ENCODE measurements around the gene TRAPPC12. TPM values are rescaled to one million over a fixed set of nuclear protein-coding genes. Genes with fewer than 3 reads are reported as not detected.

TRAPPC12 gene
- total RNA-seq, 4 donors from 2014 or later: 36.6 to 57.4 (median 53.1) TPM

- peak; percentile 78 to 84 for ATAC-seq
- peaks cover 0 to 20% of the 10 kb centered on the region in 2 donors for H3K36me3 ChIP-seq
- H3K27me3 ChIP-seq: no peaks in the 10 kb centered on the region
- intact Hi-C loops (cut with DNase I; ENCODE audit: low total_unique reads) (loop anchor here (2.0 to 10.0 kb wide), 3 partner anchors 88 to 626 kb away; partner anchors contain the start of genes EIPR1, RNASEH1 and TRAPPC12), in situ Hi-C loops (cut with MboI; ENCODE audit: low sequenced_read_pairs in 4 of 4) (no loop called here)
- peak overlapping the region; percentile 87 to 99 (median 92) for H3K27ac ChIP-seq
- H3K4me1 ChIP-seq: peaks cover 42 to 65% of the 10 kb centered on the region in 2 donors
- no peaks in the 10 kb centered on the region for H3K9me3 ChIP-seq
- H3K4me3 ChIP-seq: peak overlapping the region in 3 of 4 donors; percentile 10 to 37 (median 26)
- peak; percentile 83 to 94 for DNase-seq
- no peak for TF ChIP-seq CTCF (IDR thresholded peaks at IDR 0.05 in 4 of 5, conservative IDR thresholded peaks at IDR 0.05 in 1 of 5)
- peak; percentile 58 to 79 for TF ChIP-seq POLR2A (IDR thresholded peaks at IDR 0.05)
Observed at GRCh38 chr2:3470856-3471737, 91.6 kb downstream of the TRAPPC12 start.

DNA sequence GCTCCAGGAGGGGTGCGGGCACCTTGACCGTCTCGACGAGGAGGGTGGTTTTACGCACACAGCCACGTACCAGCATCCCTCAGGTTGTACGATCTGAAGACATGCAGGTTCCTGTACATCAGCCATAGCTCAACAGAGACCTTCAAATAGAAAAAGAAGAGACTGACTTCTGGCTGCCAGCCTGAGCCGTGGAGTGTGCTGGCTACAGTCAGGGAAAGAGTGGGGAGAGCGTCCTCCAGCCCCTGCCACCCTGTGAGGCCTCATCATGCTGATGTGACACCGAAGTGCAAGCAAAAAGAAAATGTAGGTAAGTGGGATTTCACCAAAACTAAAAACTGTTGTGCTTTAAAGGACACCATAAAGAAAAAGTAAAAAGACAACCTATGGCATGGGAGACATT lies 92.8 kb downstream of the TRAPPC12 start:
- in situ Hi-C loops (cut with MboI; ENCODE audit: low sequenced_read_pairs in 4 of 4): no loop called here
- peaks cover 0 to 15% of the 10 kb centered on the region in 2 donors for H3K36me3 ChIP-seq

GRCh38 chr2:3472966-3473365 lies 93.5 kb downstream of the TRAPPC12 start:
- Histone ChIP-seq H3K27me3 (no peaks in the 10 kb centered on the region), H3K9me3 (no peaks in the 10 kb centered on the region), H3K4me3 (no peak overlapping the region), H3K27ac (peak overlapping the region; percentile 87 to 99 (median 92)), H3K4me1 (peaks cover 52 to 73% of the 10 kb centered on the region in 2 donors), H3K36me3 (peaks cover 0 to 9% of the 10 kb centered on the region in 2 donors)
- TF ChIP-seq CTCF (IDR thresholded peaks at IDR 0.05 in 4 of 5, conservative IDR thresholded peaks at IDR 0.05 in 1 of 5): no peak
- no peak for TF ChIP-seq POLR2A (IDR thresholded peaks at IDR 0.05)
- intact Hi-C loops (cut with DNase I; ENCODE audit: low total_unique reads) (loop anchor here (5.0 to 10.0 kb wide), 2 partner anchors 96 to 628 kb away; partner anchors contain the start of genes EIPR1 and TRAPPC12), in situ Hi-C loops (cut with MboI; ENCODE audit: low sequenced_read_pairs in 4 of 4) (no loop called here)
- DNase-seq (no peak), ATAC-seq (no peak)

More for the DNA sequence above, 92.8 kb downstream of the TRAPPC12 start:
- Histone ChIP-seq H3K27ac (peak overlapping the region; percentile 87 to 99 (median 92)), H3K9me3 (no peaks in the 10 kb centered on the region), H3K4me1 (peaks cover 52 to 71% of the 10 kb centered on the region in 2 donors), H3K4me3 (no peak overlapping the region), H3K27me3 (no peaks in the 10 kb centered on the region)
- intact Hi-C loops (cut with DNase I; ENCODE audit: low total_unique reads): loop anchor here (5.0 to 10.0 kb wide), 2 partner anchors 95 to 627 kb away; partner anchors contain the start of genes EIPR1 and TRAPPC12
- DNase-seq (no peak), ATAC-seq (no peak)
- no peak for TF ChIP-seq CTCF (IDR thresholded peaks at IDR 0.05 in 4 of 5, conservative IDR thresholded peaks at IDR 0.05 in 1 of 5)
- no peak for TF ChIP-seq POLR2A (IDR thresholded peaks at IDR 0.05)

DNA sequence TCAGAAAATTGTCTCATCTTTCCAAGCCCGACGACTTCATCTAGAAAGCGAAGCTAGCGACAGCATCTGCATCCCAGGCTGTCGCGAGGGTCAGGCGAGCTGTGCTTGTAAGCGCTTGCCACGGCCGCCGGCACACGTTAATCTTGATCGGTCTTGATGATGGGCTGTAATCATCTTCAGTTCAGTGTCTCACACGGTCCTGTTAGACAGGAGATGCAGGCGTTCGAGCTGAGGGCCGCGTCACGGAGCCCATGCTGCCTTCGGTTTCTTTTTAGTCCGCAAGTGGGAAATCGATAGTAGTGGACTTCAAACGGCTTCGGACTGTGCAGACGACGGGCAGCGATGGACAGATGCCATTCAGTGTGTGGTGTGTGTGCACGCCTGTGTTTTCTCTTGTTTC lies 96.3 kb downstream of the TRAPPC12 start:
- in situ Hi-C loops (cut with MboI; ENCODE audit: low sequenced_read_pairs in 4 of 4) (no loop called here), intact Hi-C loops (cut with DNase I; ENCODE audit: low total_unique reads) (loop anchor here (1.0 to 10.0 kb wide), 2 partner anchors 43 to 631 kb away; no protein-coding TSS in a partner anchor)
- no peak for TF ChIP-seq POLR2A (IDR thresholded peaks at IDR 0.05)
- TF ChIP-seq CTCF (IDR thresholded peaks at IDR 0.05 in 4 of 5, conservative IDR thresholded peaks at IDR 0.05 in 1 of 5): no peak
- Histone ChIP-seq H3K9me3 (no peaks in the 10 kb centered on the region), H3K4me1 (peaks cover 37 to 55% of the 10 kb centered on the region in 2 donors), H3K27me3 (no peaks in the 10 kb centered on the region), H3K36me3 (peaks cover 0 to 14% of the 10 kb centered on the region in 2 donors), H3K4me3 (peak overlapping the region; percentile 15 to 36 (median 20)), H3K27ac (peak overlapping the region; percentile 83 to 99 (median 92))
- DNase-seq: no peak
- ATAC-seq: peak in 1 of 2 donors; percentile 9
